SK-N-SH treated with all-trans-retinoic acid at 6 μM for 48 hours (cell line): ENCODE data around the gene SLC38A8.

ENCODE experiments used
- ARNTL ChIP-seq: fragments of 450-650 bp; formaldehyde crosslinking; IDR thresholded peaks from 2 replicates; pipeline ENCODE4 v1.5.0; 2020; ENCODE audit warnings: low read depth, mild to moderate bottlenecking, moderate library complexity, borderline replicate concordance
- ESRRG ChIP-seq: fragments of 250-450 bp; sonication (Bioruptor Pico); IDR thresholded peaks from 2 replicates; pipeline ENCODE4 v1.6.1; 2021; ENCODE audit warnings: mild to moderate bottlenecking
- ZFP3 ChIP-seq: fragments of 250-450 bp; sonication (Bioruptor Pico); IDR thresholded peaks from 2 replicates; pipeline ENCODE4 v1.5.0; 2020; ENCODE audit warnings: mild to moderate bottlenecking, moderate library complexity

DNA sequence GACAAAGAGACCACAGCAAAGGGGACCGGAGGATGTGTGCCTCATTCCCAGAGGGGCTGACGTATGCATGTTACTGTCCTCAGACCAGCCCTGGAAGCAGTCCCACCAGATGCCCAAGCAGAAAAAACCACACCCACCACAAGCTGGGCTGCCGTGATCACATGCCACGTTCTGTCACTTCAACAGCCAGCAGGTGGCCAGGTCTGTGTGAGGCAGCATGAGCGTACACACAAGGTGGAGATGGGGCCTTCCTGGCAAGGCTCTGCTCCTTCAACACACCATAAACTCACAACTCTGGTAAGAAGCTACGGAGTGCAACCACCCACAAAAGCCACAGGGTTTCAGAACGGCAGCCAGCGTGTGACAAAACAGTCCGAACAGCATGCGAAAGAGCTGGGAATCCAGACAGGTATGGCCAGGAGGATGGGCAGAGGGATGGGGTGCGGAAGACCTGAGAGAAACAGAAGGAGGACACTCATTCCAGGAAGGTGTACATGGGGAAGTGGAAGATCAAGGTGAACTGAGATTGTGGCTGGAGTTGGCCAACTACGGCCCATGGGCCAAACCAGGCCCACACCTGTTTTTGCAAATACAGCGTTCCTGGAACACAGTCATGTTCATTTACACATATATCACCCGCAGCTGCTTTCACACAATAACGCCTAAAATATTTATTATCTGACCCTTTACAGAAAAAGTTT lies 46.2 kb upstream of the SLC38A8 start:
- no peak for TF ChIP-seq ARNTL
- no peak for TF ChIP-seq ZFP3 (CRISPR knock-in tag)
- no peak for TF ChIP-seq ESRRG (CRISPR knock-in tag)
